IMR-90 (cell line): Measurements from ENCODE around the gene NARS2. TPM values are rescaled to one million over a fixed set of nuclear protein-coding genes. Genes with fewer than 3 reads are reported as not detected.

ENCODE experiments used
- ATAC-seq: fragments of 200-7000 bp; cut with Tn5 transposase; 2 replicates; pipeline ENCODE4 v1.9.1; 2020; ENCODE audit warnings: low read depth, mild to moderate bottlenecking, moderate library complexity
- BruUV-seq: library from RNA; stranded (reverse); fragments of 400-500 nt; replicated peaks from 2 replicates; lab custom pipeline; 2021; lab: Mats Ljungman, UMichigan
- CTCF ChIA-PET: fragments of 300-600 bp; formaldehyde crosslinking; extraction: SDS; loops from one replicate; lab custom pipeline; 2021; ENCODE audit warnings: antibody characterized with exemption; lab: Yijun Ruan, JAX
- POLR2A ChIA-PET: fragments of 300-600 bp; sonication (Branson Sonifier 250); formaldehyde crosslinking; loops from one replicate; lab custom pipeline; 2022; ENCODE audit warnings: antibody characterized with exemption; ENCODE audit not compliant: unreplicated experiment; lab: Charles Lee
- DNase-seq: peaks from one replicate; pipeline ENCODE4 v3.0.0; 2013
- H2AFZ ChIP-seq: replicated peaks from 2 replicates; pipeline ENCODE3; 2013; ENCODE audit warnings: low read length, mild to moderate bottlenecking; ENCODE audit not compliant: poor library complexity
- H2AK5ac ChIP-seq: 2 replicates; pipeline ENCODE4 v1.6.1; 2013; ENCODE audit warnings: low read depth, low read length, inconsistent platforms
- H2AK9ac ChIP-seq: replicated peaks from 2 replicates; pipeline ENCODE3; 2013; ENCODE audit warnings: mild to moderate bottlenecking, low read depth, low read length, moderate library complexity; ENCODE audit not compliant: poor library complexity
- H2BK120ac ChIP-seq: 2 replicates; pipeline ENCODE4 v1.6.1; 2013; ENCODE audit warnings: low read depth, low read length, inconsistent platforms
- H2BK15ac ChIP-seq: 3 replicates; pipeline ENCODE4 v1.6.1; 2013; ENCODE audit warnings: low read depth, low read length, inconsistent platforms
- H2BK20ac ChIP-seq: 2 replicates; pipeline ENCODE4 v1.6.1; 2013; ENCODE audit warnings: low read depth, mild to moderate bottlenecking, inconsistent platforms, low read length, moderate library complexity
- H2BK5ac ChIP-seq: 2 replicates; pipeline ENCODE4 v1.6.1; 2013; ENCODE audit warnings: mild to moderate bottlenecking, low read depth, low read length, inconsistent platforms; ENCODE audit not compliant: poor library complexity, severe bottlenecking
- H3K14ac ChIP-seq: replicated peaks from 2 replicates; pipeline ENCODE4 v1.6.1; 2013; ENCODE audit warnings: low read depth, low read length, inconsistent platforms
- H3K18ac ChIP-seq: 2 replicates; pipeline ENCODE4 v1.6.1; 2013; ENCODE audit warnings: low read depth, low read length, control low read depth
- H3K23ac ChIP-seq: 2 replicates; pipeline ENCODE4 v1.6.1; 2013; ENCODE audit warnings: low read depth, low read length, inconsistent platforms
- H3K27ac ChIP-seq: 2 replicates; pipeline ENCODE4 v1.5.1; 2013; ENCODE audit warnings: mild to moderate bottlenecking, control low read depth, low read length; ENCODE audit not compliant: insufficient read depth
- H3K27me3 ChIP-seq: 2 replicates; pipeline ENCODE4 v1.6.1; 2013; ENCODE audit warnings: low read length; ENCODE audit not compliant: control insufficient read depth, insufficient read depth
- H3K36me3 ChIP-seq: 2 replicates; pipeline ENCODE4 v1.6.1; 2013; ENCODE audit warnings: low read length, mixed read lengths; ENCODE audit not compliant: control insufficient read depth, insufficient read depth
- H3K4ac ChIP-seq: 2 replicates; pipeline ENCODE4 v1.6.1; 2013; ENCODE audit warnings: low read depth, low read length, inconsistent platforms
- H3K4me1 ChIP-seq: 2 replicates; pipeline ENCODE4 v1.6.1; 2013; ENCODE audit warnings: low read length, mixed read lengths; ENCODE audit not compliant: control insufficient read depth, insufficient read depth
- H3K4me2 ChIP-seq: 2 replicates; pipeline ENCODE4 v1.6.1; 2013; ENCODE audit warnings: low read depth, mild to moderate bottlenecking, control low read depth, low read length, moderate library complexity
- H3K4me3 ChIP-seq: 2 replicates; pipeline ENCODE4 v1.5.1; 2013; ENCODE audit warnings: low read depth, mild to moderate bottlenecking, control low read depth, low read length, moderate library complexity; ENCODE audit not compliant: insufficient read depth
- H3K56ac ChIP-seq: 2 replicates; pipeline ENCODE4 v1.6.1; 2013; ENCODE audit warnings: low read length, inconsistent platforms; ENCODE audit not compliant: insufficient read depth; ENCODE audit errors: extremely low read depth
- H3K79me1 ChIP-seq, 2 experiments: 2 replicates each; pipeline ENCODE4 v1.6.1; 2013; ENCODE audit warnings: low read length in 2 of 2, inconsistent platforms in 1 of 2, low read depth in 1 of 2
- H3K9ac ChIP-seq: 2 replicates; pipeline ENCODE4 v1.6.1; 2013; ENCODE audit warnings: low read depth, low read length, control low read depth
- H3K9me1 ChIP-seq: 2 replicates; pipeline ENCODE4 v1.6.1; 2013; ENCODE audit warnings: low read length, inconsistent platforms; ENCODE audit not compliant: insufficient read depth
- H3K9me3 ChIP-seq: 2 replicates; pipeline ENCODE4 v1.6.1; 2013; ENCODE audit warnings: low read length; ENCODE audit not compliant: control insufficient read depth, insufficient read depth
- H4K20me1 ChIP-seq: 2 replicates; pipeline ENCODE4 v1.6.1; 2013; ENCODE audit warnings: low read length, inconsistent platforms; ENCODE audit not compliant: insufficient read depth
- H4K5ac ChIP-seq: 2 replicates; pipeline ENCODE4 v1.6.1; 2013; ENCODE audit warnings: mild to moderate bottlenecking, low read depth, low read length, control low read depth
- H4K8ac ChIP-seq, 2 experiments: 2 replicates each; pipeline ENCODE4 v1.6.1; 2013; ENCODE audit warnings: low read depth in 2 of 2, low read length in 2 of 2, control low read depth in 1 of 2, inconsistent platforms in 1 of 2
- H4K91ac ChIP-seq: 2 replicates; pipeline ENCODE4 v1.6.1; 2013; ENCODE audit warnings: low read depth, low read length, inconsistent platforms; ENCODE audit not compliant: insufficient read depth
- CEBPB ChIP-seq: IDR thresholded peaks from 2 replicates; pipeline ENCODE4 v1.6.1; 2012; ENCODE audit warnings: low read depth, low read length, improper control_type of control experiment
- RFX5 ChIP-seq: IDR thresholded peaks from 2 replicates; pipeline ENCODE4 v1.8.0; 2012; ENCODE audit warnings: low read depth, mild to moderate bottlenecking, low read length, moderate library complexity
- WGBS, 2 experiments: methylation state at CpG; one replicate each; pipeline versions ENCODE4 v1.1.5 to v1.1.7; 2013; ENCODE audit warnings: missing lambda C conversion rate in 2 of 2; ENCODE audit not compliant: insufficient read length in 1 of 2; ENCODE audit errors: extremely low coverage in 2 of 2; 5-methylcytosine and 5-hydroxymethylcytosine counted together
- dilution Hi-C: fragments of 300-500 bp; cut with HindIII; formaldehyde crosslinking; loops from one replicate; pipeline ENCODE4 v1.14.3; 2018; ENCODE audit warnings: low sequenced_read_pairs; ENCODE audit not compliant: unreplicated experiment
- in situ Hi-C: fragments of 300-500 bp; cut with MboI; formaldehyde crosslinking; loops from 3 replicates; pipeline ENCODE4 v1.14.3; 2019; ENCODE audit warnings: low sequenced_read_pairs, inconsistent platforms, mixed read lengths
- intact Hi-C: fragments of 100-400 bp; cut with micrococcal nuclease; formaldehyde crosslinking; loops from 2 replicates; pipeline ENCODE4 v1.10.0; 2022
- polyA plus RNA-seq, 3 experiments: library from polyadenylated mRNA; depleted of rRNA; stranded (reverse); fragments of >200 nt; gene quantifications; 2 replicates each; pipeline ENCODE4 v1.2.3, GENCODE V29; 2012; ENCODE audit warnings: low replicate concordance in 1 of 3
- total RNA-seq: library from RNA; depleted of rRNA; stranded (reverse); fragments of >200 nt; gene quantifications from 2 replicates; pipeline ENCODE4 v1.2.3, GENCODE V29; 2012

Gene NARS2
- total and polyA plus RNA-seq, 2 of the 4 experiments (the other 2 are of a cell fraction): 8.0 to 15.8 TPM

DNA sequence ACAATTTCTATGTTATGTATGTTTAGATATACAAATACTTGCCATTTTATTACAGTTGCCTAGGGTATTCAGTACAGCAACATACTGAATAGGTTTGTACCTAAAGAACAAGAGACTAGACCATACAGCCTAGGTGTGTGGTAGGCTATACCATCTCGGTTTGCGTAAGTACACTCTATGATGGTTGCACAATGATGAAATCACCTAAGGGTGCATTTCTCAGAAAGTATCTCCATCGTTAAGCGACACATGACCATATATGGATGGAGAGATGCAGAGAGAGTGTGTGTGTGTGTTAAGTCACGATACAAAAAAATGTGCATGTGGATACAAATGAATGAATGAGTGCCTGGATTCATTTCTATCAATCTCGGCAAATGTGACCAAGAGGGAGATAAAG is 37.7 kb downstream of the NARS2 start:
- Histone ChIP-seq H3K79me1 (peaks cover 0 to 11% of the 10 kb centered on the region in 2 experiments; a peak in 2 of 4 replicates), H3K14ac (no peak overlapping the region), H2BK20ac (no peak overlapping the region), H3K9ac (no peak overlapping the region), H3K18ac (no peak overlapping the region), H3K27me3 (no peaks in the 10 kb centered on the region), H3K56ac (no peak overlapping the region), H4K5ac (no peak overlapping the region), H4K8ac (no peak overlapping the region), H3K36me3 (peaks cover 2% of the 10 kb centered on the region; the same call in 1 of the 2 replicates), H2BK5ac (no peak overlapping the region), H2AK5ac (no peak overlapping the region), H3K4me2 (no peak overlapping the region), H3K9me1 (peaks cover 6% of the 10 kb centered on the region), H3K9me3 (no peaks in the 10 kb centered on the region), H2AK9ac (no peak overlapping the region), H4K91ac (no peak overlapping the region), H4K20me1 (no peaks in the 10 kb centered on the region), H2BK15ac (no peak overlapping the region), H3K4ac (no peak overlapping the region), H2BK120ac (no peak overlapping the region), H3K4me3 (no peak overlapping the region), H3K27ac (no peak overlapping the region), H3K23ac (no peak overlapping the region), H2AFZ (no peak overlapping the region), H3K4me1 (peaks cover 1% of the 10 kb centered on the region)
- intact Hi-C loops: no loop called here
- POLR2A ChIA-PET: no interaction called here
- 100% methylated on average over 2 of the region's 6 CpGs; no CpG with 5 or more reads in 1 of the 2 experiments for WGBS, 2 experiments
- DNase-seq (no peak), ATAC-seq (no peak)
- in situ Hi-C loops: no loop called here
- dilution Hi-C loops: no loop called here
- no TSS peak for BruUV-seq
- CTCF ChIA-PET: no interaction called here
- peak; percentile 41 for TF ChIP-seq CEBPB
- no peak for TF ChIP-seq RFX5
